Endodermal cell (in vitro differentiated cells): ENCODE measurements around the gene MRPL47. TPM values are rescaled to one million over a fixed set of nuclear protein-coding genes. Genes with fewer than 3 reads are reported as not detected.

Experiments used
- DNase-seq: peaks from one replicate; pipeline ENCODE4 v3.0.0-alpha.2; 2017
- H3K27ac ChIP-seq: 2 replicates; pipeline ENCODE4 v1.5.1; 2013; ENCODE audit warnings: mild to moderate bottlenecking, low read depth, low read length, moderate library complexity
- H3K27me3 ChIP-seq: 2 replicates; pipeline ENCODE4 v1.6.1; 2013; ENCODE audit warnings: mild to moderate bottlenecking, low read length, moderate library complexity; ENCODE audit not compliant: insufficient read depth, control insufficient read depth, poor library complexity, severe bottlenecking
- H3K36me3 ChIP-seq: 2 replicates; pipeline ENCODE4 v1.7.0; 2013; ENCODE audit warnings: mild to moderate bottlenecking, low read length, moderate library complexity; ENCODE audit not compliant: control insufficient read depth, insufficient read depth
- H3K4me1 ChIP-seq: one replicate; pipeline ENCODE4 v1.7.0; 2013; ENCODE audit warnings: low read length; ENCODE audit not compliant: control insufficient read depth, insufficient read depth
- H3K4me3 ChIP-seq: 2 replicates; pipeline ENCODE4 v1.5.1; 2013; ENCODE audit warnings: mild to moderate bottlenecking, low read length, moderate library complexity
- H3K9ac ChIP-seq: 2 replicates; pipeline ENCODE4 v1.6.1; 2013; ENCODE audit warnings: mild to moderate bottlenecking, low read length, moderate library complexity; ENCODE audit not compliant: poor library complexity, severe bottlenecking; ENCODE audit errors: extremely low read depth
- H3K9me3 ChIP-seq: 2 replicates; pipeline ENCODE4 v1.6.1; 2013; ENCODE audit warnings: mild to moderate bottlenecking, low read length, moderate library complexity; ENCODE audit not compliant: control insufficient read depth
- H3K27ac Mint-ChIP-seq: 2 replicates; pipeline ENCODE4 v1.8.0; 2020; ENCODE audit warnings: mixed read lengths
- H3K27me3 Mint-ChIP-seq: 2 replicates; pipeline ENCODE4 v1.8.0; 2021; ENCODE audit warnings: mild to moderate bottlenecking, mixed read lengths; ENCODE audit not compliant: insufficient read depth
- H3K36me3 Mint-ChIP-seq: 2 replicates; pipeline ENCODE4 v1.8.0; 2020; ENCODE audit warnings: low read depth, mixed read lengths
- H3K4me1 Mint-ChIP-seq: 2 replicates; pipeline ENCODE4 v1.8.0; 2020; ENCODE audit warnings: mixed read lengths
- H3K4me3 Mint-ChIP-seq: 2 replicates; pipeline ENCODE4 v1.8.0; 2020; ENCODE audit warnings: mild to moderate bottlenecking, moderate library complexity, mixed read lengths
- H3K9me3 Mint-ChIP-seq: 2 replicates; pipeline ENCODE4 v1.8.0; 2020; ENCODE audit warnings: mild to moderate bottlenecking, mixed read lengths
- WGBS, 2 experiments: methylation state at CpG; one replicate each; pipeline versions ENCODE4 v1.1.5 to v1.1.7; 2013; ENCODE audit warnings: missing lambda C conversion rate in 2 of 2, mixed read lengths in 1 of 2; ENCODE audit not compliant: insufficient coverage in 1 of 2, insufficient read length in 1 of 2; 5-methylcytosine and 5-hydroxymethylcytosine counted together
- total RNA-seq, 2 donors: library from RNA; stranded (reverse); fragmentation: NEBNext Ultra II Directional in 1 of 2; extraction: Animal tissue kit (Norgen Biotek cat#: 25700) in 1 of 2; gene quantifications; 2 replicates in 1 of 2; 3 replicates in 1 of 2; pipeline ENCODE4 v1.2.1, GENCODE V29; 2021
- TF ChIP-seq, protein P1 (sequence below): fragments of 200-600 bp; sonication (generic); conservative IDR thresholded peaks from 2 replicates; pipeline ENCODE4 v1.5.0; 2021; ENCODE audit warnings: antibody characterized with exemption, mild to moderate bottlenecking

The MRPL47 gene
- total RNA-seq, 2 donors from 2014 or later = 63.8 to 74.8 TPM

- Mint-ChIP-seq H3K27me3 (peaks cover 16% of the 10 kb centered on the region), H3K27ac (no peak overlapping the region), H3K36me3 (no peaks in the 10 kb centered on the region), H3K4me3 (no peak overlapping the region), H3K4me1 (peaks cover 15% of the 10 kb centered on the region), H3K9me3 (no peaks in the 10 kb centered on the region)
- Histone ChIP-seq H3K27me3 (no peaks in the 10 kb centered on the region), H3K4me1 (no peaks in the 10 kb centered on the region), H3K36me3 (no peaks in the 10 kb centered on the region), H3K27ac (no peak overlapping the region), H3K4me3 (no peak overlapping the region), H3K9me3 (no peaks in the 10 kb centered on the region), H3K9ac (no peak overlapping the region)
- DNase-seq = peak; percentile 21
- TF ChIP-seq, protein P1, sequence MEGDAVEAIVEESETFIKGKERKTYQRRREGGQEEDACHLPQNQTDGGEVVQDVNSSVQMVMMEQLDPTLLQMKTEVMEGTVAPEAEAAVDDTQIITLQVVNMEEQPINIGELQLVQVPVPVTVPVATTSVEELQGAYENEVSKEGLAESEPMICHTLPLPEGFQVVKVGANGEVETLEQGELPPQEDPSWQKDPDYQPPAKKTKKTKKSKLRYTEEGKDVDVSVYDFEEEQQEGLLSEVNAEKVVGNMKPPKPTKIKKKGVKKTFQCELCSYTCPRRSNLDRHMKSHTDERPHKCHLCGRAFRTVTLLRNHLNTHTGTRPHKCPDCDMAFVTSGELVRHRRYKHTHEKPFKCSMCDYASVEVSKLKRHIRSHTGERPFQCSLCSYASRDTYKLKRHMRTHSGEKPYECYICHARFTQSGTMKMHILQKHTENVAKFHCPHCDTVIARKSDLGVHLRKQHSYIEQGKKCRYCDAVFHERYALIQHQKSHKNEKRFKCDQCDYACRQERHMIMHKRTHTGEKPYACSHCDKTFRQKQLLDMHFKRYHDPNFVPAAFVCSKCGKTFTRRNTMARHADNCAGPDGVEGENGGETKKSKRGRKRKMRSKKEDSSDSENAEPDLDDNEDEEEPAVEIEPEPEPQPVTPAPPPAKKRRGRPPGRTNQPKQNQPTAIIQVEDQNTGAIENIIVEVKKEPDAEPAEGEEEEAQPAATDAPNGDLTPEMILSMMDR = no peak
- 100% methylated on average over 1 to 2 of the region's 2 CpGs for WGBS, 2 experiments
These were observed 59.3 kb downstream of the MRPL47 start for GRCh38 chr3:179544981-179545645.

GRCh38 chr3:179542375-179542774, 62.1 kb downstream of the MRPL47 start:
- Histone ChIP-seq H3K36me3 (no peaks in the 10 kb centered on the region), H3K9ac (no peak overlapping the region), H3K4me3 (no peak overlapping the region), H3K27me3 (no peaks in the 10 kb centered on the region), H3K4me1 (no peaks in the 10 kb centered on the region), H3K27ac (no peak overlapping the region), H3K9me3 (no peaks in the 10 kb centered on the region)
- TF ChIP-seq, protein P1 = no peak
- no peak for DNase-seq
- Mint-ChIP-seq H3K27me3 (peaks cover 16% of the 10 kb centered on the region), H3K4me3 (no peak overlapping the region), H3K27ac (no peak overlapping the region), H3K36me3 (no peaks in the 10 kb centered on the region), H3K4me1 (peaks cover 7% of the 10 kb centered on the region), H3K9me3 (no peaks in the 10 kb centered on the region)

DNA sequence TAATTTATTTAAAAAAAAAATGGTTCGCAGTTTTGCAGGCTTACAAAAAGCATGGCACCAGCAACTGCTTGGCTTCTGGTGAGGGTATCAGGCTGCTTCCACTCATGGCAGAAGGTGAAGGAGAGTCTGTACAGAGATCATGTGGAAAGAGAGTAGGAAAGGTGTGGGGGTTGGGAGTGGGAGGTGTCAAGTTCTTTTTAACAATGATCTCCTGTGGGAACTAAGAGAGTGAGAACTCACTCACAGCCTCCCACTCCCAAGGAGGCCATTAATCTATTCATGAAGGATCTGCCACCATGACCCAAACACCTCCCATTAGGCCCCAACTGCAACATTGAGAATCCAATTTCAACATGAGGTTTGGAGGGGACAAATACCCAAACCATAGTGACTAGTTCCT, 62.8 kb downstream of the MRPL47 start:
- no peaks in the 10 kb centered on the region for H3K4me1 ChIP-seq
- no peaks in the 10 kb centered on the region for H3K36me3 ChIP-seq
- WGBS, 2 experiments = 94 to 100% methylated on average over 1 of the region's 1 CpG
- no peaks in the 10 kb centered on the region for H3K27me3 ChIP-seq
- H3K27me3 Mint-ChIP-seq = peaks cover 16% of the 10 kb centered on the region
- no peaks in the 10 kb centered on the region for H3K4me1 Mint-ChIP-seq
- no peaks in the 10 kb centered on the region for H3K9me3 ChIP-seq
- TF ChIP-seq, protein P1 = no peak
- no peak overlapping the region for H3K4me3 Mint-ChIP-seq
- no peaks in the 10 kb centered on the region for H3K9me3 Mint-ChIP-seq
- H3K4me3 ChIP-seq = no peak overlapping the region
- H3K36me3 Mint-ChIP-seq = no peaks in the 10 kb centered on the region
- no peak overlapping the region for H3K9ac ChIP-seq
- DNase-seq = no peak
- no peak overlapping the region for H3K27ac Mint-ChIP-seq
- no peak overlapping the region for H3K27ac ChIP-seq
